Thyroid gland (tissue), 4 donors: ENCODE results near the gene OR2V2.

Experiments used
- POLR2A ChIP-seq, 2 donors: fragments of 450-650 bp; IDR thresholded peaks; one replicate each; pipeline ENCODE4 v1.6.1; 2017; ENCODE audit warnings: antibody characterized with exemption in 2 of 2, mild to moderate bottlenecking in 2 of 2, moderate library complexity in 1 of 2
- TF ChIP-seq, protein P1 (sequence below), 6 experiments: fragments of 200-600 bp in 3 of 6; fragments of 450-650 bp in 3 of 6; sonication (generic) in 3 of 6; IDR thresholded peaks; one replicate each; pipeline ENCODE4 v1.5.1; 2016 to 2019; ENCODE audit warnings: antibody characterized with exemption in 6 of 6, mild to moderate bottlenecking in 2 of 6, inconsistent platforms in 1 of 6, moderate library complexity in 1 of 6

DNA sequence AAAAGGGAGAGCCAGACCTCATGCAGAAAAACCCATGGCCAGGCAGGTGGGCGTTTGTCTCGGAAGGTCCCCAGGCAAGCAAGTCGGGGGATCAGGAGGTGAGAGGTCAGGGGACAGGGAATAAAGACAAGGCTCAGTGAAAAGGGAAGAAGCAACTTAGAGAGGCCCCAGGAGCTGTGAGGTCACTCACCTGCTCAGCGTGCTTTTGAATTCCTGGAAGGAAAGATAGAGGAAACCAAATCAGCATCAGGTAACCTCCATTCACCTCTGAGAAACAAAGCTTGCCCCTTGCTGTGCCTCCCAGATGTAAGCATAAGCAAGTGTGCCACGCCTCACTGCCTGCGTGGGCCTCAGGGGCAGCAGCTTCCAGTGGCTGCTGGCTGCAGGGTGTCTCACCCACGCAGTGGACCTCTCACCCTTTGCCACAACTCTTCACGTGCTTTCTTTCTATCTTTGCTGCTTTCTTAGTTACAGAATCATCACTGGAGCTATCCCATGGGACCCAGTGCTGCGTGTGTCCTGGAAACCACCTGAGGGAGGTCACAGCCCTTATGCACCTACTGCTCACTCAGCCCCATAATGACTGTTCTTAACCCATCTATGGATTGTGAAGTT is 51.6 kb downstream of the OR2V2 start:
- TF ChIP-seq, protein P1, sequence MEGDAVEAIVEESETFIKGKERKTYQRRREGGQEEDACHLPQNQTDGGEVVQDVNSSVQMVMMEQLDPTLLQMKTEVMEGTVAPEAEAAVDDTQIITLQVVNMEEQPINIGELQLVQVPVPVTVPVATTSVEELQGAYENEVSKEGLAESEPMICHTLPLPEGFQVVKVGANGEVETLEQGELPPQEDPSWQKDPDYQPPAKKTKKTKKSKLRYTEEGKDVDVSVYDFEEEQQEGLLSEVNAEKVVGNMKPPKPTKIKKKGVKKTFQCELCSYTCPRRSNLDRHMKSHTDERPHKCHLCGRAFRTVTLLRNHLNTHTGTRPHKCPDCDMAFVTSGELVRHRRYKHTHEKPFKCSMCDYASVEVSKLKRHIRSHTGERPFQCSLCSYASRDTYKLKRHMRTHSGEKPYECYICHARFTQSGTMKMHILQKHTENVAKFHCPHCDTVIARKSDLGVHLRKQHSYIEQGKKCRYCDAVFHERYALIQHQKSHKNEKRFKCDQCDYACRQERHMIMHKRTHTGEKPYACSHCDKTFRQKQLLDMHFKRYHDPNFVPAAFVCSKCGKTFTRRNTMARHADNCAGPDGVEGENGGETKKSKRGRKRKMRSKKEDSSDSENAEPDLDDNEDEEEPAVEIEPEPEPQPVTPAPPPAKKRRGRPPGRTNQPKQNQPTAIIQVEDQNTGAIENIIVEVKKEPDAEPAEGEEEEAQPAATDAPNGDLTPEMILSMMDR (IDR thresholded peaks at IDR 0.05), result no peak
- TF ChIP-seq POLR2A (IDR thresholded peaks at IDR 0.05), result no peak
